Ishikawa (cell line): Measurements from ENCODE around the gene CLRN3.

ENCODE experiments used
- CEBPB ChIP-seq: IDR thresholded peaks from 2 replicates; pipeline ENCODE4 v1.6.1; 2012
- CREB1 ChIP-seq: IDR thresholded peaks from 2 replicates; pipeline ENCODE4 v1.6.1; 2012; ENCODE audit warnings: low read depth
- EP300 ChIP-seq: IDR thresholded peaks from 2 replicates; pipeline ENCODE4 v1.6.1; 2012; ENCODE audit warnings: borderline replicate concordance
- FOXM1 ChIP-seq: IDR thresholded peaks from 2 replicates; pipeline ENCODE4 v1.6.1; 2012; ENCODE audit warnings: low read depth, borderline replicate concordance
- MAX ChIP-seq: IDR thresholded peaks from 2 replicates; pipeline ENCODE4 v1.6.1; 2012
- RAD21 ChIP-seq: IDR thresholded peaks from 2 replicates; pipeline ENCODE4 v1.6.1; 2012; ENCODE audit warnings: low read depth
- REST ChIP-seq: IDR thresholded peaks from 2 replicates; pipeline ENCODE4 v1.6.1; 2012; ENCODE audit warnings: low read depth, mild to moderate bottlenecking
- TAF1 ChIP-seq: IDR thresholded peaks from 2 replicates; pipeline ENCODE4 v1.6.1; 2012; ENCODE audit warnings: low read depth, mild to moderate bottlenecking
- USF1 ChIP-seq: IDR thresholded peaks from 2 replicates; pipeline ENCODE4 v1.6.1; 2012
- YY1 ChIP-seq: IDR thresholded peaks from 2 replicates; pipeline ENCODE4 v1.6.1; 2012; ENCODE audit warnings: low read depth

GRCh38 chr10:127935071-127935561, 42.4 kb upstream of the CLRN3 start:
- no peak for TF ChIP-seq CEBPB
- TF ChIP-seq TAF1: no peak
- TF ChIP-seq REST: no peak
- no peak for TF ChIP-seq FOXM1
- TF ChIP-seq EP300: no peak
- TF ChIP-seq RAD21: no peak
- TF ChIP-seq USF1: no peak
- TF ChIP-seq CREB1: no peak
- TF ChIP-seq YY1: no peak
- no peak for TF ChIP-seq MAX
